Adrenal gland (tissue), 19 donors: ENCODE data around the gene KANSL2. TPM values are rescaled to one million over a fixed set of nuclear protein-coding genes. Genes with fewer than 3 reads are reported as not detected.
"Not testable (repeated sequence)": the region's sequence is repeated elsewhere in the genome, so short reads cannot be mapped to it uniquely, and the experiment has no call there.

Experiments
- DNase-seq, 7 donors: peaks; one replicate each; pipeline ENCODE4 v3.0.0-alpha.2; 2019 to 2020
- H3K27ac ChIP-seq, 5 donors: fragments of 200-600 bp; sonication (generic) in 4 of 5; 1 replicate in 3 of 5; 2 replicates in 2 of 5; pipeline versions ENCODE4 v1.5.1 to v1.8.0; 2016 to 2020; ENCODE audit warnings: mild to moderate bottlenecking in 1 of 5
- H3K27me3 ChIP-seq: fragments of 200-600 bp; 2 replicates; pipeline ENCODE4 v1.8.0; 2021
- H3K36me3 ChIP-seq, 2 donors: fragments of 200-600 bp; replicated peaks in 1 of 2; 1 replicate in 1 of 2; 2 replicates in 1 of 2; pipeline versions ENCODE4 v1.5.1 to v1.8.0; 2018 to 2022
- H3K4me1 ChIP-seq, 2 donors: fragments of 200-600 bp; replicated peaks in 1 of 2; 1 replicate in 1 of 2; 2 replicates in 1 of 2; pipeline versions ENCODE4 v1.5.1 to v1.8.0; 2018 to 2021
- H3K4me3 ChIP-seq, 4 donors: fragments of 200-600 bp; sonication (generic) in 3 of 4; one replicate each; pipeline ENCODE4 v1.5.1; 2016 to 2018
- H3K9me3 ChIP-seq, 3 donors: fragments of 200-600 bp; sonication (generic) in 1 of 3; replicated peaks in 1 of 3; 1 replicate in 2 of 3; 2 replicates in 1 of 3; pipeline versions ENCODE4 v1.5.1 to v1.8.0; 2016 to 2021
- POLR2A ChIP-seq, 2 donors: fragments of 450-650 bp; IDR thresholded peaks; one replicate each; pipeline ENCODE4 v1.6.1; 2017; ENCODE audit warnings: antibody characterized with exemption in 2 of 2, mild to moderate bottlenecking in 2 of 2, moderate library complexity in 1 of 2
- WGBS, 4 donors: extraction: QIAGEN DNeasy Blood & Tissue Kit in 2 of 4; methylation state at CpG; one replicate each; pipeline versions ENCODE4 v1.1.5 to v1.1.7; 2013 to 2017; 5-methylcytosine and 5-hydroxymethylcytosine counted together
- intact Hi-C, 2 donors: fragments of 100-400 bp; cut with DNase I; formaldehyde crosslinking; loops; one replicate each; pipeline versions ENCODE4 v1.14.1 to v1.15.0; 2022 to 2023
- long read RNA-seq, 10 donors: library from polyadenylated mRNA in 3 of 10; unstranded in 2 of 10; stranded (forward) in 1 of 10; transcript quantifications; one replicate each; pipeline ENCODE4 v2.0.0 and lab custom pipeline, GENCODE V29; 2021 to 2026
- polyA plus RNA-seq, 3 donors: library from polyadenylated mRNA; stranded (reverse); fragments of 200-250 nt in 2 of 3; fragments of 350-450 nt in 1 of 3; fragmentation: Illumina TruSeq in 1 of 3; extraction: RNeasy Lipid Tissue Mini Kit (QIAGEN cat#74804) in 1 of 3; gene quantifications; one replicate each; pipeline ENCODE4 v1.2.3, GENCODE V29; 2013 to 2014
- total RNA-seq, 9 donors: library from RNA; depleted of rRNA in 4 of 9; stranded (reverse); fragments of >200 nt in 4 of 9; fragments of 120-200 nt in 1 of 9; fragmentation: NEBNext Ultra II Directional in 1 of 9; extraction: Animal tissue kit (Norgen Biotek cat#: 25700) in 1 of 9; gene quantifications; one replicate each; pipeline versions ENCODE4 v1.1.0 to v1.2.4, GENCODE V29; 2013 to 2023
- TF ChIP-seq, protein P1 (sequence below), 6 experiments: fragments of 450-650 bp in 4 of 6; fragments of 200-600 bp in 2 of 6; sonication (generic) in 1 of 6; IDR thresholded peaks; 1 replicate in 5 of 6; 2 replicates in 1 of 6; pipeline versions ENCODE4 v1.5.1 to v1.8.0; 2016 to 2021; ENCODE audit warnings: antibody characterized with exemption in 6 of 6, mild to moderate bottlenecking in 2 of 6, moderate library complexity in 1 of 6
- donor health status: healthy with polysubstance abuse.
- donor health status: Bipolar disorder and iron deficiency.
- donor health status: DM: yes; HTN: yes; CAD: no.
- donor health status: DM: no; HTN: no; CAD: no.
- donor health status: DM: no; HTN: no; CAD: no.
- donor health status: DM: yes; HTN: yes; CAD: no.

Gene KANSL2
- total RNA-seq (10 to 100 TPM; 21.3 to 67.6 (median 29.6) TPM), polyA plus RNA-seq (10 to 100 TPM; 23.9 to 24.3 (median 24.1) TPM)
- long read RNA-seq, donor 1, partial matches to known transcripts, result 0 of 2 reads
- long read RNA-seq, donor 1, other reads (novel, unspliced or antisense), result 0 of 2 reads
- long read RNA-seq, donor 2, result 0 reads
- long read RNA-seq, donor 3, result 0 reads
- long read RNA-seq, donor 4, partial matches to known transcripts, result 2 of 22 reads
- long read RNA-seq, donor 4, other reads (novel, unspliced or antisense), result 20 of 22 reads
- long read RNA-seq, donor 5, partial matches to known transcripts, result 2 of 32 reads
- long read RNA-seq, donor 5, other reads (novel, unspliced or antisense), result 29 of 32 reads
- long read RNA-seq, donor 6, partial matches to known transcripts, result 1 of 8 reads
- long read RNA-seq, donor 6, other reads (novel, unspliced or antisense), result 7 of 8 reads
- long read RNA-seq, donor 7, partial matches to known transcripts, result 5 of 6 reads
- long read RNA-seq, donor 7, other reads (novel, unspliced or antisense), result 0 of 6 reads
- long read RNA-seq, donor 8, partial matches to known transcripts, result 0 of 5 reads
- long read RNA-seq, donor 8, other reads (novel, unspliced or antisense), result 0 of 5 reads
- long read RNA-seq, donor 9, partial matches to known transcripts, result 0 of 3 reads
- long read RNA-seq, donor 9, other reads (novel, unspliced or antisense), result 0 of 3 reads
- long read RNA-seq, donor 10, partial matches to known transcripts, result 0 of 1 reads
- long read RNA-seq, donor 10, other reads (novel, unspliced or antisense), result 0 of 1 reads

GRCh38 chr12:48681710-48682532 lies at the start of gene KANSL2:
TSS of gene KANSL2 (minus strand) at chr12:48682238. CDS start at chr12:48681632, 606 bp downstream.
- Histone ChIP-seq H3K4me1 (peaks cover 34 to 42% of the 10 kb centered on the region in 2 donors), H3K27me3 (no peaks in the 10 kb centered on the region), H3K36me3 (peaks cover 0 to 17% of the 10 kb centered on the region in 2 donors), H3K4me3 (peak within 1 kb of the TSS; percentile 62 to 100 (median 84)), H3K9me3 (no peaks in the 10 kb centered on the region), H3K27ac (peak within 1 kb of the TSS; percentile 83 to 95 (median 92))
- TF ChIP-seq, protein P1, sequence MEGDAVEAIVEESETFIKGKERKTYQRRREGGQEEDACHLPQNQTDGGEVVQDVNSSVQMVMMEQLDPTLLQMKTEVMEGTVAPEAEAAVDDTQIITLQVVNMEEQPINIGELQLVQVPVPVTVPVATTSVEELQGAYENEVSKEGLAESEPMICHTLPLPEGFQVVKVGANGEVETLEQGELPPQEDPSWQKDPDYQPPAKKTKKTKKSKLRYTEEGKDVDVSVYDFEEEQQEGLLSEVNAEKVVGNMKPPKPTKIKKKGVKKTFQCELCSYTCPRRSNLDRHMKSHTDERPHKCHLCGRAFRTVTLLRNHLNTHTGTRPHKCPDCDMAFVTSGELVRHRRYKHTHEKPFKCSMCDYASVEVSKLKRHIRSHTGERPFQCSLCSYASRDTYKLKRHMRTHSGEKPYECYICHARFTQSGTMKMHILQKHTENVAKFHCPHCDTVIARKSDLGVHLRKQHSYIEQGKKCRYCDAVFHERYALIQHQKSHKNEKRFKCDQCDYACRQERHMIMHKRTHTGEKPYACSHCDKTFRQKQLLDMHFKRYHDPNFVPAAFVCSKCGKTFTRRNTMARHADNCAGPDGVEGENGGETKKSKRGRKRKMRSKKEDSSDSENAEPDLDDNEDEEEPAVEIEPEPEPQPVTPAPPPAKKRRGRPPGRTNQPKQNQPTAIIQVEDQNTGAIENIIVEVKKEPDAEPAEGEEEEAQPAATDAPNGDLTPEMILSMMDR (IDR thresholded peaks at IDR 0.05), result no peak
- peak; percentile 98 to 100 for TF ChIP-seq POLR2A (IDR thresholded peaks at IDR 0.05)
- peak; percentile 97 to 100 (median 99) for DNase-seq
- 0 to 3% (median 0%) methylated on average over 23 to 64 of the region's 64 CpGs for WGBS, 4 donors
- intact Hi-C loops, result no loop called here

- no peaks in the 10 kb centered on the region for H3K9me3 ChIP-seq
- no peak for DNase-seq
- WGBS, 4 donors, result 71 to 82% (median 75%) methylated on average over 5 of the region's 5 CpGs
- intact Hi-C loops, result no loop called here
- no peak overlapping the region for H3K27ac ChIP-seq
- no peaks in the 10 kb centered on the region for H3K36me3 ChIP-seq
- H3K4me3 ChIP-seq, result no peak overlapping the region
- H3K27me3 ChIP-seq, result no peaks in the 10 kb centered on the region
- TF ChIP-seq POLR2A (IDR thresholded peaks at IDR 0.05), result no peak
- TF ChIP-seq, protein P1 (IDR thresholded peaks at IDR 0.05), result no peak
- no peaks in the 10 kb centered on the region for H3K4me1 ChIP-seq
Observed at GRCh38 chr12:48728807-48729206, 46.8 kb upstream of the KANSL2 start.

DNA sequence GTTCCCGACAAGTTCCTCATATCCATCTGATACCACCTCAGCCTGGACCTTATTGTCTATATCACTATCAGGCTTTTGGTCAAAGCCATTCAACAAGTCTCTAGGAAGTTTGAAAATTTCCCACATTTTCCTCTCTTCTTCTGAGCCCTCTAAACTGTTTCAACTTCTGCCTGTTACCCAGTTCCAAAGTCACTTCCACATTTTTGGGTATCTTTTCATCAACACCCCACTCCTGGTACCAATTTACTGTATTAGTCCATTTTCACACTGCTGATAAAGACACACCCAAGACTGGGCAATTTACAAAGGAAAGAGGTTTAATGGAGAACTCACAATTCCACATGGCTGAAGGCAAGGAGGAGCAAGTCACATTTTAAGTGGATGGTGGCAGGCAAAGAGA lies 38.7 kb upstream of the KANSL2 start:
- H3K36me3 ChIP-seq, H3K27ac ChIP-seq, H3K27me3 ChIP-seq, DNase-seq, H3K9me3 ChIP-seq, H3K4me1 ChIP-seq, H3K4me3 ChIP-seq, intact Hi-C loops: not testable (repeated sequence)
- 82 to 100% (median 92%) methylated on average over 1 of the region's 1 CpG for WGBS, 4 donors

DNA sequence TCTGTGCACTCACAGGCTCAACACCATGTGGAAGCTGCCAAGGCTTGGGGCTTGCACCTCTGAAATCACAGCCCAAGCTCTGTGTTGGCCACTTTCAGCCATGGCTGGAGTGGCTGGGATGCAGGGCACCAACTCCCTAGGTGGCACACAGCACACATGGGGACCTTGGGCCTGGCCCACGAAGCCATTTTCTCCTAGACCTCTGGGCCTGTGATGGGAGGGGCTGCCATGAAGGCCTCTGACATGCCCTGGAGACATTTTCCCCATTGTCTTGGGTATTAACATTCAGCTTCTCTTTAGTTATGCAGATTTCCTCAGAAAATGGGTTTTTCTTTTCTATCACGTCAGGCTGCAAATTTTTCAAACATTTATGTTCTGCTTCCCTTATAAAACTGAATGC lies 38.1 kb upstream of the KANSL2 start:
- H3K36me3 ChIP-seq, H3K27ac ChIP-seq, H3K9me3 ChIP-seq, H3K27me3 ChIP-seq, H3K4me3 ChIP-seq, H3K4me1 ChIP-seq, intact Hi-C loops, DNase-seq: not testable (repeated sequence)
- 71 to 91% (median 74%) methylated on average over 1 to 2 of the region's 2 CpGs for WGBS, 4 donors

DNA sequence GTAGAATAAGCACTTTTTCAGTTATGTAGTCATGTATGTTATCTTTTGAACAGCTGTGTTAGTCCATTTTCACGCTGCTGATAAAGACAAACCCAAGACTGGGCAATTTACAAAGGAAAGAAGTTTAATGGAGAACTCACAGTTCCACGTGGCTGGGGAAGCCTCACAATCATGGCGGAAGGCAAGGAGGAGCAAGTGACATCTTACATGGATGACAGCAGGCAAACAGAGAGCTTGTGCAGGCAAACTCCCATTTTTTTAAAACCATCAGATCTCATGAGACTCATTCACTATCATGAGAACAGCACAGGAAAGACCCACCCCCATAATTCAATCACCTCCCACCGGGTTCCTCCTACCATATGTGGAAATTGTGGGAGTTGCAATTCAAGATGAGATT lies 37.0 kb upstream of the KANSL2 start:
- WGBS, 4 donors, result 85 to 88% (median 85%) methylated on average over 4 of the region's 4 CpGs
- H3K4me1 ChIP-seq, result peaks cover 14 to 19% of the 10 kb centered on the region in 2 donors
- H3K36me3 ChIP-seq, H3K4me3 ChIP-seq, H3K9me3 ChIP-seq, H3K27me3 ChIP-seq, DNase-seq, intact Hi-C loops, H3K27ac ChIP-seq: not testable (repeated sequence)
